ENCODE data around the gene RELN. TPM values are rescaled to one million over a fixed set of nuclear protein-coding genes. Genes with fewer than 3 reads are reported as not detected.

RELN gene
- 77.0 TPM for total RNA-seq

DNA sequence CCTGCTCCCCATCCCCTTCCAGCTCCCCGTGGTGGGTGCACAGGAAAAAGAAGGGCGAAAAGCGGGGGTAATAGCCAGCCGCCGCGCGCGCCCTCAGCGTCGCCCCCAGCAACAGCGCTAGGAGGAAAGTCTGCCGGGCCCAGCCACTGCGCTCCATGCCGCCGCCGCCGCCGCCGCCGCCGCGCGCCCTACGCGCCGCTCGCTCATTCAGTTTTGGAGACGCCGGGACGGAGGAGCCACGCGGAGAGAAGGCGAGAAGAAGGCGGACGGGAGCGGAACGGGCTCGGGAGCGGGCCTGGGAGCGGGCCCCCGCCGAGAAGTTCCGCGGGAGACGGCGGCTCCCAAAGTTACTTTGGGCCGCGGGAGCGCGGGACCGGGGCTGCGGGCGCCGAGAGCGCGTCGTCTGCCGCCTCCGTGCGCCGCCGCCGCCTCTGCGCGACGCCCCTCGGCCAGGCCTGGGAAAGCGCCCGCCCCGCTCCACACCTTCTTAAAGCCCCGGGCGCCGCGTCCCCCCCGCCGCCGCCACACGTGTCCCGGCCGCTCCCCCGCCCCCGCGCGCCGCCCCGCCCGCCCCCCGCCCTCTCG lies at the start of gene RELN:
RELN (minus strand) TSS at position 459 of the 585 bp plus-strand sequence; CDS start at position 157, 302 bp downstream.

DNA sequence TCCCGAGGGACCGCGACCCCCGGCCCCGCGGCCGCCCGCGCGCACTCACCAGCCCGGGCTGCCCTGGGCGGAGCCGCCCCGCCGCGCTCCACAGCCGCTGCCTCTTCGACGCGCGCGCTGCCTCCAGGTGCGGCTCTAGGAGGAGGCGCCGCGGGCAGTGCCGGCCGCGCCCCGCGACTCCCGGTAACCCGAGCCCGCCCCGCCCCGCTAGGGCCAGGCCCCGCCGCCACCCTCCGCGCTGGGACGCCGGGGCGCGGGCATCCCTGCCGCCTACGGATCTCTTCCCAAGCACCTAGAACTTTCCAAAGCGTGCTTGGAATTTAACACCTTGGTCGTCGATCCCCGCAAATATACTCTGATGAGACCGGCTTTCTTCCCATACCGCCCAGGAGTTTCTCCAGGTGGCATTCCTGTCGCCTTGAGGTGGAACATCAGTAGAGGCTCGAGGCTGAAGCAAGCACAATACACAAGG lies 543.4 kb downstream of the RELN start, which contains the start of gene SLC26A5:
SLC26A5 (minus strand) TSS at position 159 of the 472 bp plus-strand sequence. CDS start 24,693 bp downstream, outside the sequence.

Small RNA genes lying within 50 kb of the gene (small RNA-seq; reads per million reads assigned to genes)
- gene RF00019, result not detected

Other genes with a start within 250 kb of the RELN start
- gene ORC5, start 218.4 kb upstream of the RELN start, total RNA-seq, result 48.0 TPM